CD8-positive, alpha-beta memory T cell (primary cell): Measurements from ENCODE around the gene SLC34A1. TPM values are rescaled to one million over a fixed set of nuclear protein-coding genes. Genes with fewer than 3 reads are reported as not detected.

ENCODE experiments used
- CTCF ChIA-PET: fragments of 350-600 bp; sonication (Branson Sonifier 250); formaldehyde crosslinking; loops from one replicate; lab custom pipeline; 2021; ENCODE audit warnings: antibody characterized with exemption; lab: Charles Lee
- POLR2A ChIA-PET: fragments of 350-600 bp; sonication (Branson Sonifier 250); formaldehyde crosslinking; loops from one replicate; lab custom pipeline; 2021; ENCODE audit warnings: antibody characterized with exemption; lab: Charles Lee
- DNase-seq, 5 donors: peaks; one replicate each; pipeline versions ENCODE4 v3.0.0 to v3.0.0-alpha.2; 2020 to 2022; ENCODE audit warnings: mixed read lengths in 1 of 5
- H3K27ac ChIP-seq: one replicate; pipeline ENCODE4 v1.7.0; 2013; ENCODE audit warnings: low read depth, mild to moderate bottlenecking, low read length, moderate library complexity
- H3K27me3 ChIP-seq: 2 replicates; pipeline ENCODE4 v1.7.0; 2013; ENCODE audit warnings: low read length, mild to moderate bottlenecking; ENCODE audit not compliant: insufficient read depth, poor library complexity, severe bottlenecking
- H3K36me3 ChIP-seq: 2 replicates; pipeline ENCODE4 v1.7.0; 2013; ENCODE audit warnings: mild to moderate bottlenecking, low read length, moderate library complexity; ENCODE audit not compliant: insufficient read depth
- H3K4me1 ChIP-seq: 2 replicates; pipeline ENCODE4 v1.7.0; 2013; ENCODE audit warnings: mild to moderate bottlenecking, low read length, moderate library complexity; ENCODE audit not compliant: insufficient read depth
- H3K4me3 ChIP-seq: 2 replicates; pipeline ENCODE4 v1.7.0; 2013; ENCODE audit warnings: mild to moderate bottlenecking, low read length
- H3K9me3 ChIP-seq: 2 replicates; pipeline ENCODE4 v1.7.0; 2013; ENCODE audit warnings: mild to moderate bottlenecking, low read length
- H3K27ac Mint-ChIP-seq, 8 donors: one replicate each; pipeline ENCODE4 v1.8.0; 2020 to 2021; ENCODE audit warnings: mixed read lengths in 8 of 8, mild to moderate bottlenecking in 6 of 8, inconsistent platforms in 3 of 8, moderate library complexity in 3 of 8
- H3K27me3 Mint-ChIP-seq, 2 donors: one replicate each; pipeline ENCODE4 v1.8.0; 2020 to 2021; ENCODE audit warnings: mixed read lengths in 2 of 2, mild to moderate bottlenecking in 1 of 2, moderate library complexity in 1 of 2
- H3K36me3 Mint-ChIP-seq, 3 donors: one replicate each; pipeline ENCODE4 v1.8.0; 2020 to 2021; ENCODE audit warnings: mixed read lengths in 3 of 3, inconsistent platforms in 1 of 3, mild to moderate bottlenecking in 1 of 3
- H3K4me1 Mint-ChIP-seq, 3 donors: one replicate each; pipeline ENCODE4 v1.8.0; 2020 to 2021; ENCODE audit warnings: mixed read lengths in 3 of 3, inconsistent platforms in 1 of 3, mild to moderate bottlenecking in 1 of 3
- H3K4me3 Mint-ChIP-seq, 7 donors: one replicate each; pipeline ENCODE4 v1.8.0; 2020 to 2021; ENCODE audit warnings: mixed read lengths in 7 of 7, mild to moderate bottlenecking in 6 of 7, moderate library complexity in 4 of 7, inconsistent platforms in 2 of 7
- H3K9me3 Mint-ChIP-seq, 5 donors: one replicate each; pipeline ENCODE4 v1.8.0; 2020 to 2022; ENCODE audit warnings: mixed read lengths in 5 of 5, mild to moderate bottlenecking in 3 of 5, moderate library complexity in 2 of 5, inconsistent platforms in 1 of 5
- polyA plus RNA-seq: library from polyadenylated mRNA; unstranded; fragments of 300-500 nt; fragmentation: Illumina TruSeq; gene quantifications from one replicate; pipeline ENCODE4 v1.2.3, GENCODE V29; 2021
- total RNA-seq, 2 experiments: library from RNA; stranded (reverse); gene quantifications; one replicate each; pipeline ENCODE4 v1.2.3, GENCODE V29; 2021

SLC34A1 gene
- total and polyA plus RNA-seq, 3 experiments from 2014 or later: 0.09 to 0.17 TPM; not detected in 1

- Mint-ChIP-seq H3K27ac (peak overlapping the region in 7 of 8 donors; percentile 42 to 91 (median 68)), H3K27me3 (peaks cover 0 to 1% of the 10 kb centered on the region in 2 donors), H3K9me3 (no peaks in the 10 kb centered on the region), H3K36me3 (peaks cover 12 to 51% (median 14%) of the 10 kb centered on the region in 3 donors), H3K4me1 (peaks cover 60 to 80% (median 67%) of the 10 kb centered on the region in 3 donors), H3K4me3 (peak overlapping the region; percentile 28 to 75 (median 45))
- Histone ChIP-seq H3K9me3 (no peaks in the 10 kb centered on the region), H3K27ac (peak overlapping the region; percentile 11), H3K4me1 (peaks cover 72% of the 10 kb centered on the region), H3K4me3 (no peak overlapping the region), H3K27me3 (no peaks in the 10 kb centered on the region), H3K36me3 (peaks cover 21% of the 10 kb centered on the region)
- DNase-seq: no peak
- ChIA-PET CTCF (interaction anchor here (0.6 to 12.7 kb wide), 7 partner anchors 9 to 91 kb away, joined by 3 to 136 read pairs (median 3); no protein-coding TSS in a partner anchor), POLR2A (interaction anchor here (0.6 kb wide), 1 partner anchor 239 kb away, joined by 3 read pairs; no protein-coding TSS in a partner anchor)
These were observed 19.9 kb upstream of the SLC34A1 start for GRCh38 chr5:177364159-177364962.

GRCh38 chr5:177365845-177366527, 18.2 kb upstream of the SLC34A1 start:
- Mint-ChIP-seq H3K27ac (peak overlapping the region in 5 of 8 donors; percentile 26 to 97 (median 61)), H3K4me3 (peak overlapping the region in 1 of 7 donors; percentile 15), H3K36me3 (peaks cover 12 to 57% (median 13%) of the 10 kb centered on the region in 3 donors), H3K9me3 (no peaks in the 10 kb centered on the region), H3K4me1 (peaks cover 55 to 77% (median 64%) of the 10 kb centered on the region in 3 donors), H3K27me3 (peaks cover 0 to 1% of the 10 kb centered on the region in 2 donors)
- Histone ChIP-seq H3K36me3 (peaks cover 31% of the 10 kb centered on the region), H3K27me3 (no peaks in the 10 kb centered on the region), H3K9me3 (no peaks in the 10 kb centered on the region), H3K27ac (peak overlapping the region; percentile 70), H3K4me3 (no peak overlapping the region), H3K4me1 (peaks cover 69% of the 10 kb centered on the region)
- CTCF ChIA-PET: interaction anchor here (1.0 to 12.7 kb wide), 4 partner anchors 9 to 92 kb away, joined by 3 to 136 read pairs (median 60); partner anchors contain the start of genes LMAN2 and RGS14
- no peak for DNase-seq
- POLR2A ChIA-PET: interaction anchor here (0.6 kb wide), 1 partner anchor 9 kb away, joined by 4 read pairs; no protein-coding TSS in a partner anchor

DNA sequence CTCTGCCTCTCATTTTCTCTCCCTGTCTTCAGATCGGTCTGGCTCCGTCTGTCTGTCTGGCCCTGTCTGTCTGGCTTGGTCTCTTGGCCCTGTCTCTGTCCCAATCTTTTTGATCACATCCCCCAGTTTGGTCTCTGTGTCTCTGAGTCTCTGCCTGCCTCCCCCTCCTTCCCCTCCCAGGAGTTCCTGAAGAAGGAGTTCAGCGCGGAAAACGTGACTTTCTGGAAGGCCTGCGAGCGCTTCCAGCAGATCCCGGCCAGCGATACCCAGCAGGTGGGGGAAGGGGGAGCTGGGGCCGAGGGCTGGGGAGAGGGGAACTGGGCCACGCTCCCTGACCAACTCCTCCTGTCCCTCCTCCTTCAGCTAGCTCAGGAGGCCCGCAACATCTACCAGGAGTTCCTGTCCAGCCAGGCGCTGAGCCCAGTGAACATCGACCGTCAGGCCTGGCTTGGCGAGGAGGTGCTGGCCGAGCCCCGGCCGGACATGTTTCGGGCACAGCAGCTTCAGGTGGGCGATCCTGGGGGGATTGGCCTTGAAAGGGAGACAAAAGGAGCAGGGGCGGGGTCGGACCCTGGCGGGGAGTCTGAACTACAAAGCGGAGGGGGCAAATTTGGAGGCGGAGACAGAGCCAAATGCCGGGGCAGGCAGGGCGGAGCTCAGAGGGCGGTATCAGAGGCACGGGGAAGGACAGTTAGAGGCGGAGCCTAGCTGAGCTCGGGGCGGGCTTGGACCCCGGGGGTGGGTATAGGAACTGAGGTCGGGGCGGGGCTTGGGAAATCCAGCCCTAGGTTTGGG, 17.5 kb upstream of the SLC34A1 start:
- peaks cover 52 to 77% (median 63%) of the 10 kb centered on the region in 3 donors for H3K4me1 Mint-ChIP-seq
- ChIA-PET CTCF (interaction anchor here (0.9 to 12.7 kb wide), 4 partner anchors 10 to 91 kb away, joined by 3 to 136 read pairs (median 62); partner anchors contain the start of genes LMAN2 and RGS14), POLR2A (interaction anchor here (0.6 kb wide), 1 partner anchor 8 kb away, joined by 4 read pairs; no protein-coding TSS in a partner anchor)
- Histone ChIP-seq H3K4me3 (no peak overlapping the region), H3K9me3 (no peaks in the 10 kb centered on the region), H3K36me3 (peaks cover 33% of the 10 kb centered on the region), H3K4me1 (peaks cover 68% of the 10 kb centered on the region), H3K27ac (peak overlapping the region; percentile 70), H3K27me3 (no peaks in the 10 kb centered on the region)
- peaks cover 0 to 1% of the 10 kb centered on the region in 2 donors for H3K27me3 Mint-ChIP-seq
- DNase-seq: no peak
- peaks cover 13 to 63% (median 15%) of the 10 kb centered on the region in 3 donors for H3K36me3 Mint-ChIP-seq
- H3K4me3 Mint-ChIP-seq: peak overlapping the region in 1 of 7 donors; percentile 15
- H3K27ac Mint-ChIP-seq: peak overlapping the region in 4 of 8 donors; percentile 52 to 97 (median 73)
- H3K9me3 Mint-ChIP-seq: no peaks in the 10 kb centered on the region

DNA sequence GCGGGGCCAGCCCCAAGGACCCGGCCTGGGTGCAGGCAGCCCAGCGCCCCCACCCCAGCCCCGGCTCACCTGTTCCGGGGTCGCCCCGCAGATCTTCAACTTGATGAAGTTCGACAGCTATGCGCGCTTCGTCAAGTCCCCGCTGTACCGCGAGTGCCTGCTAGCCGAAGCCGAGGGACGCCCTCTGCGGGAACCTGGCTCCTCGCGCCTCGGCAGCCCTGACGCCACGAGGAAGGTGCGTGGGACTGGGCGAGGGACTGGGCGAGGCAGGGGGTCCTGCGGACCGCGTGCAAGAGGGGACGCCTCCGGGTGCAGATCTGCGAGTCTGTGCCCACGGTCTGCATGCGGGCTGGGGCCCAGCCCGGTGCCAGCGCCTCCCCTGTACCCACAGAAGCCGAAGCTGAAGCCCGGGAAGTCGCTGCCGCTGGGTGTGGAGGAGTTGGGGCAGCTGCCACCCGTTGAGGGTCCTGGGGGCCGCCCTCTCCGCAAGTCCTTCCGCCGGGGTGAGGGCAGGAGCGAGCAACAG, 16.8 kb upstream of the SLC34A1 start:
- Histone ChIP-seq H3K4me3 (no peak overlapping the region), H3K27me3 (no peaks in the 10 kb centered on the region), H3K9me3 (no peaks in the 10 kb centered on the region), H3K36me3 (peaks cover 39% of the 10 kb centered on the region), H3K27ac (peak overlapping the region; percentile 70), H3K4me1 (peaks cover 68% of the 10 kb centered on the region)
- no peaks in the 10 kb centered on the region for H3K9me3 Mint-ChIP-seq
- H3K4me3 Mint-ChIP-seq: no peak overlapping the region
- H3K36me3 Mint-ChIP-seq: peaks cover 13 to 66% (median 15%) of the 10 kb centered on the region in 3 donors
- CTCF ChIA-PET: interaction anchor here (0.9 to 12.7 kb wide), 5 partner anchors 11 to 90 kb away, joined by 3 to 136 read pairs (median 64); partner anchors contain the start of genes LMAN2 and RGS14
- POLR2A ChIA-PET: no interaction called here
- peaks cover 0 to 1% of the 10 kb centered on the region in 2 donors for H3K27me3 Mint-ChIP-seq
- peaks cover 52 to 77% (median 63%) of the 10 kb centered on the region in 3 donors for H3K4me1 Mint-ChIP-seq
- H3K27ac Mint-ChIP-seq: peak overlapping the region in 1 of 8 donors; percentile 47
- DNase-seq: no peak

DNA sequence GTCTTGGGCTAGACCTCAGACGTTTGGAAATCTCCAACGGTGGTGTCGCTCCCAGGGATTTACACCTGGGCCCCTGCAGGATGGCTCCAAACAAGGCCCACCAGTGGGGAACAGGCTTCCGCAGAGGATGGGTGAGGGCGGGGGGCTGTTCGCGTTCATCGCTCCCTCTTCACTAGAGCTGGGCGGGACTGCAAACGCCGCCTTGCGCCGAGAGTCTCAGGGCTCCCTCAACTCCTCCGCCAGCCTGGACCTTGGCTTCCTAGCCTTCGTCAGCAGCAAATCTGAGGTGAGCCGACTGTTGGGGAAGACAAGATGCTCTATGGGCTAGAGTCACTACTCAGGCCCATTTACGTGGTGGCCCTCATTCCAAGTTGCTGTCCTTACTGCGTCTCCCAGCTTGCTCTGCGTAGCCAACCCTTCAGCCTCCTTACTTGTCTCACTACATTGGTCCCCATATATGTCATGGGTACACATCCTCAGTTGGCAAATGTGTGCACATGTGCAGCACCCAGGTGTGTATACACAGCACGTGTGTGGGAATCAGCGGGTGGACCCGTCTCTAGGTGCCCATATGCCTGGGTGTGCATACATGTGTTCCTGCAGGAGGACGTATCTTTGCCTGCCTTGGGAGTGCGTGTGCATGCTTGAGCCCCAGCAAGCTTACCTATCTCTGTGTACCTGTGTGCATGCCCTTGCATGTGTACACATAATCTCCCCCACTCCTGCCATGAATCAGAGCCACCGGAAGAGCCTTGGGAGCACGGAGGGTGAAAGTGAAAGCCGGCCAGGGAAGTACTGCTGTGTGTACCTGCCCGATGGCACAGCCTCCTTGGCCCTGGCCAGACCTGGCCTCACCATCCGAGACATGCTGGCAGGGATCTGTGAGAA, 16.0 kb upstream of the SLC34A1 start:
- peak overlapping the region; percentile 70 for H3K27ac ChIP-seq
- peaks cover 53 to 77% (median 63%) of the 10 kb centered on the region in 3 donors for H3K4me1 Mint-ChIP-seq
- no peaks in the 10 kb centered on the region for H3K9me3 ChIP-seq
- H3K27me3 ChIP-seq: no peaks in the 10 kb centered on the region
- H3K4me3 Mint-ChIP-seq: peak overlapping the region in 1 of 7 donors; percentile 60
- no peak overlapping the region for H3K4me3 ChIP-seq
- ChIA-PET POLR2A (no interaction called here), CTCF (interaction anchor here (1.0 to 12.7 kb wide), 8 partner anchors 11 to 95 kb away, joined by 3 to 136 read pairs (median 30); partner anchors contain the start of genes LMAN2, RGS14 and SLC34A1)
- peaks cover 0 to 1% of the 10 kb centered on the region in 2 donors for H3K27me3 Mint-ChIP-seq
- no peak for DNase-seq
- H3K9me3 Mint-ChIP-seq: no peaks in the 10 kb centered on the region
- peaks cover 39% of the 10 kb centered on the region for H3K36me3 ChIP-seq
- peak overlapping the region in 3 of 8 donors; percentile 51 to 86 (median 80) for H3K27ac Mint-ChIP-seq
- H3K36me3 Mint-ChIP-seq: peaks cover 13 to 68% (median 15%) of the 10 kb centered on the region in 3 donors
- peaks cover 69% of the 10 kb centered on the region for H3K4me1 ChIP-seq

DNA sequence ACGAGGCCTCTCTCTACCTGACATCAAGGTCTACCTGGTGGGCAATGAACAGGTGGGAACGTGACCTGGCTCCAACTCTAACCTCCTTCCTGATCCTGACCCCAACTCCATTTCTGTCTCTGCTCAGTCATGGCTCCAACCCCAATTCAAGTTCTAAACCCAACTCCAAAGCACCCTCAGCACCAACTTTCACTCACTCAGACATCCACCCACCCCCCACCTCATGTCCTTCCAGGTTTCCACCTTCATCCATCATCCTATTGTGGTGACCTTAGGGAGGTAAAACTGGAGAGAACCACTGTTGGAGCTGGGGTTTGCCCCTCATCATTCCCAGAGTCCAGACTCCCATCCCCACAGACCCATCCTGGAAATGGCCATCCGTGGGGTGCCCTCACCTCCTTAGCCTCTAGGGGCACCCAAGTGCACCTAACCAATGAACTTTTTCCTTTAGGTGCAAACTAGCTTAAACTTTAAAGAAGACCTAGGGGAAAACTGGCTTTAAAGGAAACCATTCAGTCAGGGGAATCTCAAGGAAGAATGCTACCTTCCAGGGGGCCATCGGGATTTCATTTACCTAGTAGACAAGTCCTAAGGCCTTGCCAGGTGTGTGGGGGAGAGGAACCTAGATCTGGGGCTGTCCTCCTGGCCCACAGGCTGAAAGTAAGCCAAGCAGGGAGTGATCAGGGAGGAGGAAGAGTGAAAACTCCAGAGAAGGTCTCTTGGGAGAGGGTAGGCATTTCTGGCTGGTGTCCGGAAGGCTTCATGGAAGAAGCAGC, 15.2 kb upstream of the SLC34A1 start:
- ChIA-PET CTCF (interaction anchor here (0.9 to 12.7 kb wide), 13 partner anchors 12 to 132 kb away, joined by 3 to 136 read pairs (median 9); partner anchors contain the start of genes LMAN2, RGS14 and SLC34A1), POLR2A (no interaction called here)
- Mint-ChIP-seq H3K27me3 (peaks cover 0 to 1% of the 10 kb centered on the region in 2 donors), H3K36me3 (peaks cover 13 to 71% (median 15%) of the 10 kb centered on the region in 3 donors), H3K27ac (peak overlapping the region; percentile 52 to 97 (median 82)), H3K4me3 (peak overlapping the region in 2 of 7 donors; percentile 54 to 56), H3K9me3 (no peaks in the 10 kb centered on the region), H3K4me1 (peaks cover 57 to 77% (median 63%) of the 10 kb centered on the region in 3 donors)
- H3K27me3 ChIP-seq: no peaks in the 10 kb centered on the region
- H3K36me3 ChIP-seq: peaks cover 39% of the 10 kb centered on the region
- peaks cover 69% of the 10 kb centered on the region for H3K4me1 ChIP-seq
- peak in 1 of 5 donors; percentile 30 for DNase-seq
- no peaks in the 10 kb centered on the region for H3K9me3 ChIP-seq
- no peak overlapping the region for H3K27ac ChIP-seq
- H3K4me3 ChIP-seq: no peak overlapping the region
